Activated naive CD8-positive, alpha-beta T cell treated with anti-CD3 and anti-CD28 coated beads, Interleukin-2, amount 10 ng/mL, durations not matched to agents 7 days and 5 days (primary cell): Measurements from ENCODE around the gene MTFP1. TPM values are rescaled to one million over a fixed set of nuclear protein-coding genes. Genes with fewer than 3 reads are reported as not detected.

Experiments used
- ATAC-seq: fragments of 150-1000 bp; cut with Tn5 transposase; one replicate; pipeline ENCODE4 v1.10.0; 2021; ENCODE audit warnings: low read depth, moderate library complexity
- POLR2A ChIA-PET: fragments of 350-600 bp; sonication (Branson Sonifier 250); formaldehyde crosslinking; loops from one replicate; lab custom pipeline; 2021; ENCODE audit warnings: antibody characterized with exemption; lab: Charles Lee
- DNase-seq: peaks from one replicate; pipeline ENCODE4 v3.0.0; 2021
- H3K27ac Mint-ChIP-seq: one replicate; pipeline ENCODE4 v1.8.0; 2022; ENCODE audit warnings: mild to moderate bottlenecking, mixed read lengths
- H3K27me3 Mint-ChIP-seq: one replicate; pipeline ENCODE4 v1.8.0; 2022; ENCODE audit warnings: mild to moderate bottlenecking, moderate library complexity, mixed read lengths
- H3K36me3 Mint-ChIP-seq: one replicate; pipeline ENCODE4 v1.8.0; 2021; ENCODE audit warnings: mild to moderate bottlenecking, mixed read lengths
- H3K4me1 Mint-ChIP-seq: one replicate; pipeline ENCODE4 v1.8.0; 2021; ENCODE audit warnings: mixed read lengths
- H3K4me3 Mint-ChIP-seq: one replicate; pipeline ENCODE4 v1.8.0; 2022; ENCODE audit warnings: mild to moderate bottlenecking, moderate library complexity, mixed read lengths
- H3K9me3 Mint-ChIP-seq: one replicate; pipeline ENCODE4 v1.8.0; 2021; ENCODE audit warnings: mixed read lengths
- total RNA-seq, 2 experiments: library from RNA; stranded (reverse); gene quantifications; one replicate each; pipeline ENCODE4 v1.2.3, GENCODE V29; 2021

MTFP1 gene
- total RNA-seq, 2 experiments from 2014 or later: 63.3 to 64.8 TPM

- H3K4me3 Mint-ChIP-seq: no peak overlapping the region
- no peak for DNase-seq
- no peaks in the 10 kb centered on the region for H3K36me3 Mint-ChIP-seq
- peaks cover 13% of the 10 kb centered on the region for H3K4me1 Mint-ChIP-seq
- H3K9me3 Mint-ChIP-seq: peaks cover 1% of the 10 kb centered on the region
- ATAC-seq: peak; percentile 51
- H3K27me3 Mint-ChIP-seq: peaks cover 6% of the 10 kb centered on the region
- no peak overlapping the region for H3K27ac Mint-ChIP-seq
- POLR2A ChIA-PET: interaction anchor here (0.6 kb wide), 1 partner anchor 304 kb away, joined by 3 read pairs; no protein-coding TSS in a partner anchor
Observed at GRCh38 chr22:30474683-30475424, 49.3 kb downstream of the MTFP1 start.

Other genes starting within 250 kb of the MTFP1 start
- 100 to 1,000 TPM; 508 to 564 TPM for gene LIF, start 179.0 kb upstream of the MTFP1 start, total RNA-seq
- gene OSM, start 158.9 kb upstream of the MTFP1 start, total RNA-seq: 100 to 1,000 TPM; 125 to 142 TPM
- 10 to 100 TPM; 24.2 to 27.5 TPM for gene CASTOR1, start 136.3 kb upstream of the MTFP1 start, total RNA-seq
- 10 to 100 TPM; 54.0 to 54.2 TPM for gene TBC1D10A, start 98.8 kb upstream of the MTFP1 start, total RNA-seq
- 100 to 1,000 TPM; 220 to 233 TPM for gene SF3A1, start 68.9 kb upstream of the MTFP1 start, total RNA-seq
- 1 to 10 TPM; 4.0 to 4.7 TPM for gene CCDC157, start 68.8 kb upstream of the MTFP1 start, total RNA-seq
- 10 to 100 TPM; 11.1 to 11.3 TPM for gene RNF215, start 38.4 kb upstream of the MTFP1 start, total RNA-seq
- gene SEC14L2, start 28.8 kb upstream of the MTFP1 start, total RNA-seq: 1 to 10 TPM; 9.9 TPM
- gene SEC14L3, start 46.2 kb downstream of the MTFP1 start, total RNA-seq: not detected
- gene SEC14L4, start 79.9 kb downstream of the MTFP1 start, total RNA-seq: not detected
- under 1 TPM in 1 of 2 experiments, not detected in 1; 0.08 TPM for gene SEC14L6, start 121.0 kb downstream of the MTFP1 start, total RNA-seq
- gene GAL3ST1, start 148.9 kb downstream of the MTFP1 start, total RNA-seq: under 1 TPM; 0.44 to 0.68 TPM
- 10 to 100 TPM; 51.2 to 57.1 TPM for gene PES1, start 166.1 kb downstream of the MTFP1 start, total RNA-seq
- gene TCN2, start 181.4 kb downstream of the MTFP1 start, total RNA-seq: under 1 TPM; 0.28 to 0.94 TPM
- gene SLC35E4, start 210.0 kb downstream of the MTFP1 start, total RNA-seq: 1 to 10 TPM; 1.5 to 2.4 TPM
- gene DUSP18, start 242.1 kb downstream of the MTFP1 start, total RNA-seq: 10 to 100 TPM; 10.5 to 12.8 TPM